ENCODE measurements around the gene NR3C2.

GRCh38 chr4:148293571-148293970 is 148.6 kb downstream of the NR3C2 start:
- TF ChIP-seq CTCF (IDR thresholded peaks at IDR 0.05; ENCODE audit: insufficient read depth, low read length, poor library complexity, severe bottlenecking) (no peak), EZH2phosphoT487 (conservative IDR thresholded peaks at IDR 0.05; ENCODE audit: low read length) (no peak)
